ENCODE measurements around the gene TSSK2. TPM values are rescaled to one million over a fixed set of nuclear protein-coding genes. Genes with fewer than 3 reads are reported as not detected.

TSSK2 gene
- polyA plus RNA-seq, 3 donors = 0.07 TPM; not detected in 1

DNA sequence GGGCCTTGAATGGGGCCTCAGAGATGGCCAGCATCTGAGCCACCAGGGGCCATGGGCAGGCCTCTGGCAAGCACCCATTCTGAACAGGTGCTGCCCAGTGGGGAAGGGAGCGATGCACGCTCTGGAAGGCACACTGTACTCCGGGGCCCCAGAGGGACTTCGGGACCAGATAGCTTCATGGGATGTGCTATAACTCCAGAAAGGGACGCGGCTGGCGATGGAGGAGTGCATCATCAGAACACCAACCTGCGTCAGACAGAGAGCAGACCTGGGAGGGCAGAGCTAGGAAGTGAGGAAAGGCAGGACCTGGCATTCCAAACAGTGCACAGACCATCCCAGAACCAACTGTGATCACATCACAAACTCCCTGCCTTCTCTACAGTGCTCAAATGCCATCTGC, 25.7 kb upstream of the TSSK2 start:
- WGBS, 3 donors = 88 to 96% (median 91%) methylated on average over 8 of the region's 8 CpGs
- H3K27ac ChIP-seq (ENCODE audit: low read depth, low read length) = no peak overlapping the region

GRCh38 chr22:19105867-19106802, 25.0 kb upstream of the TSSK2 start:
- WGBS, 3 donors = 55 to 65% (median 58%) methylated on average over 18 of the region's 18 CpGs
- no peak overlapping the region for H3K27ac ChIP-seq (ENCODE audit: low read depth, low read length)

- no peak overlapping the region for H3K27ac ChIP-seq (ENCODE audit: low read depth, low read length)
- WGBS, 3 donors = 58 to 82% (median 70%) methylated on average over 3 of the region's 3 CpGs
Observed at GRCh38 chr22:19106886-19107729, 24.0 kb upstream of the TSSK2 start.

DNA sequence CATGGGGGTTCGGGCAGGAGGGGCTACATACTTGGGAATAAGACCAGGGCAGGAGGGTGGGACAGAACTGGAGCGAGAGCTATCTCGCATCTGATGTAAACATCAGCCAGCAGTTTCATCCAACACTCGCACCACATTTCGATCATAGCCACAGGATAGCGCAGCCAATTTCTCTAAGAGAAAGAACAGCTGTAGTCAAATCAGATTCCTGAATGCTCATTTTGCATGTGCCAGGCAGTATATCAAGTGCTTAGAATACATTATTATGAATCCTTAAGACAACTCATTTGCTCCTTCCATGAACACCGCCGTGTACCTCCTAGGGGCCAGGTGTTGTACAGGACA, 23.4 kb upstream of the TSSK2 start:
- WGBS, 3 donors = 72 to 89% (median 86%) methylated on average over 8 of the region's 8 CpGs
- no peak overlapping the region for H3K27ac ChIP-seq (ENCODE audit: low read depth, low read length)

DNA sequence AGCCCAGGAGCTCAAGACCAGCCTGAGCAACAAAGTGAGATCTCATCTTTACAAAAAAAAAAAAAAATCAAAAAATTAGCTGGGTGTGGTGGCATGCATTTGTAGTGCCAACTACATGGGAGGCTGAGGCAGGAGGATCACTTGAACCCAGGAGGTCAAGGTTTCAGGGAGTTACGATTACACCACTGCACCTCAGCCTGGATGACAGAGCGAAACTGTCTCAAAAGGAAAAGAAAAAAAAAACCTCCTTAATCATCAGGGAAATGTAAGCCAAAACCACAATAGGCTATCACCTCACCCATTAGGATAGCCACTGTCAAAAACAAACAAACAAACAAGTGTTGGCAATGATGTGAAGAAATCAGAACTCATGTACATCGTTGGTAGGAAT, 22.3 kb upstream of the TSSK2 start:
- no peak overlapping the region for H3K27ac ChIP-seq (ENCODE audit: low read depth, low read length)
- WGBS, 3 donors = 40 to 76% (median 49%) methylated on average over 3 of the region's 3 CpGs

- no peak overlapping the region for H3K27ac ChIP-seq (ENCODE audit: low read depth, low read length)
- WGBS, 3 donors = 34 to 52% (median 38%) methylated on average over 7 of the region's 7 CpGs
Observed at GRCh38 chr22:19109198-19110063, 21.7 kb upstream of the TSSK2 start.

DNA sequence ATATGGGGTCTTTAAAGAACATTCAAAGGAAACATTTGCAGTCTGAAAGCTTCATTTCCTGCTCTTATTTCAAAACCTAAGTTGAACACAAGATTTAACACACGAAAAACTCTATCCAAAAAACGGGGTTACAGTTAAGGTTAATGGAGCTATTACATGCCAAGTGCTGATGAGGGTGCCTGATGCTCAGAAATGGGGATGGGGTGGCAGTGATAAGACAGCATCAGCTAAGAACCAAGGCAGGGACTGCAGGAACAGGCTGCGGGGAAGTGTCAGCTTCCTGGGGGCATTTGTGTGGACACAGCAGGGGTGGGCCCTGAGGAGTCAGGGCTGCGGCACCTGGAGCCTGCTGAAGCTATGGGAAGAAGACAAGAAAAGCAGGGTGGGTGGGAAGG, 21.0 kb upstream of the TSSK2 start:
- no peak overlapping the region for H3K27ac ChIP-seq (ENCODE audit: low read depth, low read length)
- WGBS, 3 donors = 24 to 75% (median 53%) methylated on average over 4 of the region's 4 CpGs

DNA sequence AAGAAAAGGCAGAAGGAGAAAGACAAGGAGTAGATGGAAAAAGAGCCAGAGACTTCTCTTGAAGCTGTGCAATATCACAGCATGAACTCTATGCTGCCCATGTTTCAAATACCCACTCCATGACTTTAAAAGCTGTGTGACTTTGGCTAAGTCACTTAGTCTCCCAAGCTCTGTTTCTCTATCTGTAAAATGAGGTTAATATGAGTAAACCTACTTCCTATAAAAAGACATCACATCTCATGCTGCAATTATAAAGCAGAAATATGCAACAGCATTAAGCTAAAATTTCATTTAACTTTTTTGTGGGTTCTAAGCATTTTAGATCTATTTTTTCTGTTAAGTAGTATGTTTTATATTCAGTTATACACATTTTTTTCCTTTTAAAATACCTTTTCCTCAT, 20.5 kb upstream of the TSSK2 start:
- H3K27ac ChIP-seq (ENCODE audit: low read depth, low read length) = no peak overlapping the region

DNA sequence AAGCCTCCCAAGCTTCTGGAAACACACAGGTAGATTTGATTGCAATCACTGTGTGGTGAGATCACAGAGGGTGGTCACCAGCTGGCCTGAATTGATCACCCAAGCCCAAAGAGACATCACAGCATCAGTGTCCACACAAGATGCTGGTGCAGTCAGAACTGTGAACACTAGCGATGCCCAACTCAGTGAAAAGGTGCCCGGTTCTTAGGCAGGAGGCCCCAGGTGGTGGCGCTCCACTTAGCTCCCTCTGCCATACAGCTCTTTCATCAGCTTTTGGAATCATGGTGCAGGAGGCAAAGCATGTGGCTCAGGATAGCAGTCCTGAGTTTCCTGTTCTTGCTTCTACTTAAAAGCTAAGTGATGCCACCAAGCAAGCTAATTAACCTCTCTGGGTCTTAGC, 20.0 kb upstream of the TSSK2 start:
- H3K27ac ChIP-seq (ENCODE audit: low read depth, low read length) = no peak overlapping the region
- WGBS, 3 donors = 83 to 93% (median 86%) methylated on average over 3 of the region's 3 CpGs

DNA sequence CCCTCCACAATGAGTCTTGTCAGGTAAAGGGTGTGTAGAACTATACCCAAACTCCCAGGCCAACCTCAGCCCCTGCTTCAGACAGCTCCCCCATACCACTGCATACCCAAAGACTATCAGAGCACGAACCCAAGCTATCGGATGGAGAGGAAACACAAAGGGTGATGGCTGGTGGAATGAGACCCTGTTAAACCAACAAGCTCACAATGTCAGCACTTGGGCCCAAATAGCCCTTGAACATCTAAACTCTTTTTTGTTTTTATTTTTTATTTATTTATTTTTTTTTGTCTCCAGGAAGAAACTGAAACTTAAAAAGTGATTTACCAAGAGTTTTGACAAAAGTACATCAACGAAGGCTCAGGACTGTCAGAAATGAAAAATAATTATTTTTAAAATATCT, 19.5 kb upstream of the TSSK2 start:
- no peak overlapping the region for H3K27ac ChIP-seq (ENCODE audit: low read depth, low read length)
- 84 to 95% (median 89%) methylated on average over 3 of the region's 3 CpGs for WGBS, 3 donors

GRCh38 chr22:19113429-19113828, 17.7 kb upstream of the TSSK2 start:
- H3K27ac ChIP-seq (ENCODE audit: low read depth, low read length) = no peak overlapping the region
- WGBS, 3 donors = 94 to 99% (median 98%) methylated on average over 5 of the region's 5 CpGs

GRCh38 chr22:19114984-19115552, 16.0 kb upstream of the TSSK2 start:
- WGBS, 3 donors = 71 to 89% (median 81%) methylated on average over 4 of the region's 4 CpGs
- H3K27ac ChIP-seq (ENCODE audit: low read depth, low read length) = no peak overlapping the region

GRCh38 chr22:19115628-19116027, 15.5 kb upstream of the TSSK2 start:
- no peak overlapping the region for H3K27ac ChIP-seq (ENCODE audit: low read depth, low read length)
- 63 to 76% (median 66%) methylated on average over 4 of the region's 4 CpGs for WGBS, 3 donors

DNA sequence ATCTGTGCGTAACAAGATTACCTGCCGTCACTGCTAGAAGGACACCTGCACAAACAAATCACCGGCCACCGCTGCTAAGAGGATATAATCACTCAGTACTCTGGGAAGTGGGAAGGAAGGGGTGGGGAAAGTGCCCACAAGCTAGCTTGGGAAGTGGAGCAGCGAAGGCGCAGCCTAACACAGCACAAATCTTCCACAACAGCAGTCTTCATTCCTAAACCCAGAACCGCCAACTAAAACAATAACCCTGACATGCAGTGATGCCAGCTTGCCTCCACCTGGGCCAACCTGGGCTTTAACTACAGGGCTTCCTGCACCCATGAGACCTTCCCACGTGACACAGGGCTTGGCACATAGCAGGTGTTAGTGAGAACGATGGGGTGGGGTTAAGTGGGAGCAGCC, 14.0 kb upstream of the TSSK2 start:
- WGBS, 3 donors = 29 to 65% (median 62%) methylated on average over 9 of the region's 9 CpGs
- no peak overlapping the region for H3K27ac ChIP-seq (ENCODE audit: low read depth, low read length)

GRCh38 chr22:19118329-19118880, 12.7 kb upstream of the TSSK2 start:
- no peak overlapping the region for H3K27ac ChIP-seq (ENCODE audit: low read depth, low read length)
- 52 to 93% (median 90%) methylated on average over 4 of the region's 4 CpGs for WGBS, 3 donors

GRCh38 chr22:19119949-19120348, 11.2 kb upstream of the TSSK2 start:
- 55 to 89% (median 82%) methylated on average over 8 of the region's 8 CpGs for WGBS, 3 donors

GRCh38 chr22:19120829-19121630, 10.1 kb upstream of the TSSK2 start:
- 7 to 22% (median 21%) methylated on average over 23 of the region's 23 CpGs for WGBS, 3 donors
- no peak overlapping the region for H3K27ac ChIP-seq (ENCODE audit: low read depth, low read length)

More at GRCh38 chr22:19119949-19120348, 11.2 kb upstream of the TSSK2 start:
- H3K27ac ChIP-seq (ENCODE audit: low read depth, low read length) = no peak overlapping the region

Measured in adipose tissue (tissue), 3 donors.